ENCODE measurements around the gene ZNF618.

ZNF618 gene

DNA sequence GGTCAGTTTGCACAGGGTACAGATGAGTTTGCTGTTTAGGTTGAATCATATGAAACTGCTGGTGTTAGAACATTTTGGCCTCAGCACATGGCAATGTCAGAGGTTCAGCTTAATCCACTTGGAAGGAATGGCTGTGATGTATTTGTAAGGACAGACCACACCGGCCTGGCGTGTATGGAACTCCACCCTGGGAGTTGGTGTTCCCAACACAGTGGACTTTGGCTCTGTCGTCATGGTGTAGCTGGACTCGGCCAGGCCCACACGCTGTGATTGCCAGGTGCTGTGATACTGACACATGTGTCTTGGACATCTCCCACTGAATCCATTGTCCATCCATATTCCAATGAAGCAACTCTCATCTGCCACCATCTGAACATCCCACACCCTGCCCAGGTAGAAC lies 90.3 kb downstream of the ZNF618 start:
- in situ Hi-C loops (cut with HindIII; ENCODE audit: low pct_ligation_motif_present, low pct_unique_long_range_greater_than_20kb, low sequenced_read_pairs) = no loop called here
- no peak for DNase-seq

DNA sequence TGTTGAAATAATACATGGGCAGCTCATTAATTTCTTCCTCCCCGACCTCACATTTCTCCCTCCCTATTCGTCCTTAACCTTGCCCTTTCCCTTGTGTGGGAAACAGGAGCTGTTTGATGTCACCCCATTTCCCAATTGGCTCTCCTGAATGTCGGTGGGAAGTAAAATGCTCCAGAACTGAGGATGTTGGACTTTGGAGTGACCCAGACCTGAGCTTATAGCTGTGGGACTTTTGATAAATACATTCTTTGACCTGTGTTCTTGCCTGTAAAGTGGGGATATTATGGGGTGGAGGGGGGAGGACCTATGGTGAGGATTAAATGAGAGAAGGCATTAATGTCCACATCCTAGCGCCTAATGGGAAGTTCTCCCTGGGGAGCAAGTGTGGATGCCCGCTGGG lies 91.3 kb downstream of the ZNF618 start:
- no peak for DNase-seq
- in situ Hi-C loops (cut with HindIII; ENCODE audit: low pct_ligation_motif_present, low pct_unique_long_range_greater_than_20kb, low sequenced_read_pairs) = no loop called here

DNA sequence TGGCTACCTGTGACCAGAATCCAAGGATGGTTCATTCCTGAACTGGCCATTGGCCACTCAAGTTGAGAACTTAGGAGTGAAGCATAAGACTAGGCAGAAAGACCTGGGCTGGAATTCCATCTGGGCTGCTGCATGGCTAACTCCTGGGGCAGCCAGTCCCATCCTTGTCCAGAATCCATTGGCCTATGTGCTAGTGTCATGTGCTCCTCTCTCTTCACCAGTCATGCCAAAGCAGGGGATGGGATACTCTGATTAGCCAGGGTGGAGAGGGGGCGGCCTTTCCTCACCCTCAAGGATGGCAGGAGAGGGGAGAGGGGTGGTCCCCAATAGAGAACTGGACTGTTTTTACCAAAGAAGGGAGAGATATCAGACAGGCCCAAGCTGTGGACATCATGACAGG lies 93.2 kb downstream of the ZNF618 start:
- no peak for DNase-seq

DNA sequence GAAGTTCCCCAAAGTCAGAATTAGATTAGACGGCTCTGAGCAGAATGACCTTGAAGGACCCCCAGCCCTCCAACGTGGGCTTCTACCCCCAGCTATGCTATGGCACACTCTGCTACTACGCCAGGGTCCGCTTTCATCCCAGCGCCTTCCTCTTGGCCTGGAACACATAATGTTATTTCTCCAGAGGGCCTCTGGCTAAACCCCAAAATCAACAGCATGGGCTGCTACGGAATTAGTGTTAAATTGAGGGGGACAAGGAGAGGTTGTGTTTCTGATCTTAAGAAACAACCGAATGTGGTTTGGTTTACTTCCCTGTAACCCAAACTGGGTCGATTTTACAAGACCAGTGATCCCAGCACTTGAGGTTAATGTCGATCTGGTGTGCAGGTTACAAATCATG lies 97.1 kb downstream of the ZNF618 start:
- in situ Hi-C loops (cut with HindIII; ENCODE audit: low pct_ligation_motif_present, low pct_unique_long_range_greater_than_20kb, low sequenced_read_pairs) = no loop called here
- no peak for DNase-seq

More for the DNA sequence above, 93.2 kb downstream of the ZNF618 start:
- in situ Hi-C loops (cut with HindIII; ENCODE audit: low pct_ligation_motif_present, low pct_unique_long_range_greater_than_20kb, low sequenced_read_pairs) = no loop called here

DNA sequence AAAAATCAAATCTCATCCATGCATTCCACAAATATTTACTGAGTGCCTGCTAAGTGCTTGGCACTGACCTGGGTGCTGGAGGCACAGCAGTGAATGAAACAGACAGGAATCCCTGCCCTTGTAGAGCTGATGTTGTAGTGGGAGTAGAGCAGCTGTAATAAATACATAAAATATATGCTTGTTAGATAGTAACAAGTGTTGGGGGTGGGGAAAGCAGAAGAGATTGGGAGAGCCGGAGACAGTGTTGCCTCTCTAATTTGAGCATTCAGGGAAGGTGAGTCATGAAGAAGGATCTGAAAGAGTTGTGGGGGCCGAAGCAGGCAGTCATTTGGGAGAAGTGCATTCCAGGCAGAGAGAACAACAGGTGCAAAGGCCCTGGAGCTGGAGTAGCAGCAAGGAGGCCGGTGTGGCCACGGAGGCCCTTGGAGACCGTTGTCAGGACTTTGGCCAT lies 97.9 kb downstream of the ZNF618 start:
- peak; percentile 22 for DNase-seq
- in situ Hi-C loops (cut with HindIII; ENCODE audit: low pct_ligation_motif_present, low pct_unique_long_range_greater_than_20kb, low sequenced_read_pairs) = no loop called here

DNA sequence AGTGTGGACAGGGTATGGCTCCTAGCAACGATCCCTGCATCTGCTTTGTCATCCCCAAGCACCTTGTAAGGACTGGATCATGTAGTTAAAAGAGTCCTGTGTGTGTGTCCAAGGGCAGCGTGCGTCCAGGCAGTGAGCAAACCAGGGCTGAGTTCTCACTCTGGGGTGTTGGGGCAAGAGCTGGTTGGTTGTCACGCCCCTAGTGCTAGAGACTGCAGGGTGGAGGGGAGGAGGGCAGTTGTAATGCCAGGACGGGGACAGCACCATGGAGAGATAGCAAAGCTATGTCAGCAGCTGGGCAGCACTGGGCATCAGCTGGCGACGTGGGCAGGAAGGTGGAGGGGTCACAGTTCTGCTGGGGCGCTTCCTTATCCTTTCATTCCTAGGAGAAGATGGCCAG lies 100.8 kb downstream of the ZNF618 start:
- in situ Hi-C loops (cut with HindIII; ENCODE audit: low pct_ligation_motif_present, low pct_unique_long_range_greater_than_20kb, low sequenced_read_pairs) = no loop called here
- DNase-seq = no peak

DNA sequence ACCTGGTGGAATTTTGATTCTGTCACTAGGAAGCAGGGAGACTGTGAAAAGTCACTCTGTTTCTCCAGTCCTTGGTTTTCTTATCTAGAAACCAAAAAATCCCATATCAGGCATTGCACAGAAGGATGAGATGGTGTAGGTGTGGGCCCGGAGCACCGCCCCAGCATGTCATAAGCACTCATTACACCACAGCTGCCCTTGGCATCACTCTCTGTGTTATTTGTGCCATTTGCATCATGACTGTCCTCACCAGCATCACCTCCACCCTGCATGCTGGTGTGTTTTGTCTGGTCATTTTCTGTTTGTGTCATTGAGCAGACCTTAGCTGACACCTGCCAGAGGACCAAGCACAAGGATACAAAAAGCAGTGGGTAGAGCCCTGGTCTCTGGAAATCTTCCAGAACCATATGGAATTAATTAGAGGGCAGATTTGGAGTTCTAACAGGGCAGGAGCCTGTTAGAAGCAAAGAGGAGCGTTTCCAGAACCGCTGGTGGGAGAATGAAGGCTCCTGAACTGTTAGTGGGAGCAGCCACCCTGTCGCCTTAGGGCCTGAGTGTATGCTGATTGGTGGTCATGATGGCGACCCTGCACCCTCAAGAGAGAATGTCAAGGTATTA lies 102.7 kb downstream of the ZNF618 start:
- in situ Hi-C loops (cut with HindIII; ENCODE audit: low pct_ligation_motif_present, low pct_unique_long_range_greater_than_20kb, low sequenced_read_pairs) = no loop called here
- no peak for DNase-seq

DNA sequence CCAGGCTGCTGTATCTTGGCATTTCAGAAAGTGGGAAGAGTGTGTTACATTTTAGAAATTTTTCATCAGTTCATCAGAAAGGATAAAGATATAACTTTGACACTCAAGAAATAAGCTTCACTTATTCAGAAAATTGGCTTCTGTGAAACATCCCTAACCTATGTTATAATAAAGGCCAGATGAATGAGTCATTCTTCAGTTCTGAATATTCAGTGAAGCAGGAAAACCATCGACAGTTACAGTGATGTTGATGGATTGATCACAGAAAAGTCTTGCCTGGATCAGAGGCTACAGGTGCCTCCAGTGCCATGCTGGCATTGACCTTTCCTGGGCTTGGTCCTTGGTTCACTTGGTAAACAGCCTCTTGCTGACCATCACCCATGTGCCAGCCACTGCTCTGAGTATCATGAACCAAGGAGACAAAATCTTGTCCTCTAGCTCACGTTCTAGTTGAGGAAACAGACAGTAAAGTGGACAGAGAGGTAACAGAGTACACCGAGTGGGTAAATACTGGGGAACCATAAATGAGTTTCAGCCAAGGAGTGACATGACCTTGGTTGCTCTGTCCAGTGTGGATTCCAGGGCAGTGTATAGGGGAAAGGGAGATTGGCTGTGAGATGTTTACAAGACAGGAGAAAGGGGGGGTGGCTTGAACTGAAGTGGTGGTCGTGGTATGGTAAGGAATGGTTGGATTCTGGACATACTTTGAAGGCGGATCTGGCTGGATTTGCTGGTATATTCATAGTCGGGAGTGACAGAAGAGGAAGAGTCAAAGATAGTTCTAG lies 103.4 kb downstream of the ZNF618 start:
- in situ Hi-C loops (cut with HindIII; ENCODE audit: low pct_ligation_motif_present, low pct_unique_long_range_greater_than_20kb, low sequenced_read_pairs) = no loop called here
- DNase-seq = peak; percentile 15

DNA sequence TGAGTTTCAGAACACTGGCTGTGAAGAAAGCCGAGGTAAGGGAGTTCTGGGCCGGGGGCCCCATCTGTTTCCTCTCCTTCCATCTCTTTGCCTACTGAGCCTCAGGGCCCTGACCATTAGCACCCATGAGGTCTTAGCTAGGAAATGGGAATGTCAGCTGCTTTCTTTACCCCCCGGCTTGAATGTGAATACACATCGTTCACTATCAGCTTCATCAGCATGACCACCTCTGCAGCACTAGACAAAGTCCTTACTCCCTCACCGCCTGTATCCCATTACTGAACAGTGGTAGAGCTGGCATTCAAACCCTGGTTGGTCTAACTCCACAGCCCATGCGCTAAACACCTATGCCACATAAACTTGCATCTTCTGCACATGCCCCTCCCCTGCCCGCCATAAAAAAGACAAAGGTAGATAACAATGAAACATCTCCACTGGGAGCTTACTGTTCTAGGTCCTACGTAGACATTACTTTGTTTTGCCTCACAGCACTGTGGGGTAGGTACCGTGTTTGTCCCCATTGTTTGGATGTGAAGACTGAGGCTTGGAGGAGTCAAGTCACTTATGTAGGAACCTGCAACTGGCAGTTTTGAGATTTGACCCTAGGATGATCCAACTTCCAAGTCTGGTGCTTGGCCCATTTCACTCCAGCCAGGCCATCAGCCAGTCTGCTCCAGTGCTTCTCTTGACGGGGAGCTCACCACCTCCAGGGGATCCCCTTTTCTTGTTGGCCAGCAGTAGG lies 108.7 kb downstream of the ZNF618 start:
- in situ Hi-C loops (cut with HindIII; ENCODE audit: low pct_ligation_motif_present, low pct_unique_long_range_greater_than_20kb, low sequenced_read_pairs) = no loop called here
- no peak for DNase-seq

DNA sequence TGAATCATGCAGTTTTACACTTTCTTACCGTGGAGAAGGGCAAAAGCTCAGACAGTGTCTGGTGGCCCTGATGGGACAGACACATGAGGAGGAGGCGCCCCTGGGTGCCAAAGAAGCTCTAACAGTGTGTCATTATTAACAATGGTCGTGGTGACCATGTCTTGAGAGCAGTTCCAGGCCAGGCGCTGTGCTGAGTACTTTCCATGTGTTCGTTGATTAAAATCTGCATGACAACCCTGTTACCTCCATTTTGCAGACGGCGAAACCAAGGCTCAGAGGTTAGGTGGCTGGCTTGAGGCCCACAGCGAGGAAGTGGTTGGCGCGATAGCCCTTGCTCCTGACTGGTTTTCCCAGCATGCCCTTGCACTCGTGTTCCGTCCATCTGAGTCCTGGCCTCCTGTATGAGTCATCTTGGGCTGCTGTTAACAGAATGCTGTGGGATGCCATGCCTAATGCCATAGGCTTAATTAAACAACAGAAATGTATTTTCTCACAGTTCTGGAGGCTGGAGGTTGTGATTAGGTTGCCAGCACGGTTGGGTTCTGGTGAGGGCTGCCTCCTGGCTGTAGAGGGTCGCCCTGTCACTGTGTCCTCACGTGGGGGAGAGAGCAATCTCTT lies 110.0 kb downstream of the ZNF618 start:
- no peak for DNase-seq
- in situ Hi-C loops (cut with HindIII; ENCODE audit: low pct_ligation_motif_present, low pct_unique_long_range_greater_than_20kb, low sequenced_read_pairs) = no loop called here

DNA sequence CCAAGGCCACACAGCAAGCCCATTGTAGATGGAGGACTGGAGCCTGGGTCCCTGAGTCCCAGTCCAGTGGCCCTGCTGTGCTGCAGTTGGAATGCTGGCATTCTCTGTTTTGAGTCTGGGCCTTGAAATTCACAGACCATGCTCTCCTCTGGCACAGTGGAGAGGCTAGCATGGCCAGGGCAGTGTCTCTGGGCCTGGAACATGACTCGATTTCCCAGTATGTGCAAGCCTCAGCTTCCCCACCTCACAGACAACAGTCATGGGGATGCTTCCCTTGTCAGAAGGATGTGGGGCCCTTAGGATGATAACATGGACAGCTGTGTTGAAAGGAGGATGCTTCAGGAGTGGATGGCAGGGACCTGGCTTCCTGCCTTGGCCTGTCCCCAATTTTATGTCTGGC lies 110.8 kb downstream of the ZNF618 start:
- no peak for DNase-seq
- in situ Hi-C loops (cut with HindIII; ENCODE audit: low pct_ligation_motif_present, low pct_unique_long_range_greater_than_20kb, low sequenced_read_pairs) = no loop called here

DNA sequence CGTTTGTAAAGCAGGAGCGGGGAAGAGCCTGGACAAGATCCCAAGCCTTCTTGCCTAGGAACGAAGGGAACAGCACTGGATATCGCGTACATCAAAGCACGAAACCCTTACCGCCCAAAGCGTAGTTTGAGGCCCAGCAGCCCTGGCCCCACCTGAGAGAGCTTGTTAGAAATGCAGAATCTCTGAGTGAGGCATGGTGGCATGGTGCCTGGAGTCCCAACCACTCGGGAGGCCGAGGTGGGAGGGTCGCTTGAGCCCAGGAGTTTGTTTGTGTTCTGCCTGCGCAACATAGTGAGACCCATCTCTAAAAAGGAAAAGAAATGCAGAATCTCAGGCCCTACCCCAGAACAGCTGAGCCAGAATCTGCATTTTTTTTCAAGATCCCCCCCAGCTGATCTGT lies 111.4 kb downstream of the ZNF618 start:
- DNase-seq = no peak
- in situ Hi-C loops (cut with HindIII; ENCODE audit: low pct_ligation_motif_present, low pct_unique_long_range_greater_than_20kb, low sequenced_read_pairs) = no loop called here

DNA sequence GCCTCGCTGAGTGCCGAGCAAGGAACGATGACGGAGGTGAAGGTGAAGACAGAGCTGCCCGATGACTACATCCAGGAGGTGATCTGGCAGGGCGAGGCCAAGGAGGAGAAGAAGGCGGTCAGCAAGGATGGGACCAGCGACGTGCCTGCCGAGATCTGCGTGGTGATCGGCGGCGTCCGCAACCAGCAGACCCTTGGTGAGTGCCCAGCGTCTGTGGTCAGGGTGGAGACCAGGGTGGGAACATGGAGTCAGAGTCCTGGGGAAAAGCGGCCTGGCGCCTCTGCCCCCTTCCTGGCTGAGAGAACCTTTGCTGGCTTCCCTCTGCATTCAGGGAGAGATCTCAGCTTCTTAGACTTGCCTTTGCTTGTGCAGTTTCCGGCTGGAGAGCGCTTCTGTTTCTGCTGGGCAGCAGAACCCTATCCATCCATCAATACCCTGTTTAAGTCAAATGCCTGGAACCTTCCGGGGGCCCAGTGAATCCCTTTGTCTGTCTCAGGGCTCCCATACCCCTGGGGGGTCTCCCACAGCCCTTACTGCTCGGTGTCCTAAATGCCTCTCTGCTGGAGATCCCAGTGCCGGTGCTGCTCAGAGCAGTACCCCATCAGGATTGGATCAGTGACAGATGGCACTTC lies 112.4 kb downstream of the ZNF618 start:
- in situ Hi-C loops (cut with HindIII; ENCODE audit: low pct_ligation_motif_present, low pct_unique_long_range_greater_than_20kb, low sequenced_read_pairs) = no loop called here
- no peak for DNase-seq

DNA sequence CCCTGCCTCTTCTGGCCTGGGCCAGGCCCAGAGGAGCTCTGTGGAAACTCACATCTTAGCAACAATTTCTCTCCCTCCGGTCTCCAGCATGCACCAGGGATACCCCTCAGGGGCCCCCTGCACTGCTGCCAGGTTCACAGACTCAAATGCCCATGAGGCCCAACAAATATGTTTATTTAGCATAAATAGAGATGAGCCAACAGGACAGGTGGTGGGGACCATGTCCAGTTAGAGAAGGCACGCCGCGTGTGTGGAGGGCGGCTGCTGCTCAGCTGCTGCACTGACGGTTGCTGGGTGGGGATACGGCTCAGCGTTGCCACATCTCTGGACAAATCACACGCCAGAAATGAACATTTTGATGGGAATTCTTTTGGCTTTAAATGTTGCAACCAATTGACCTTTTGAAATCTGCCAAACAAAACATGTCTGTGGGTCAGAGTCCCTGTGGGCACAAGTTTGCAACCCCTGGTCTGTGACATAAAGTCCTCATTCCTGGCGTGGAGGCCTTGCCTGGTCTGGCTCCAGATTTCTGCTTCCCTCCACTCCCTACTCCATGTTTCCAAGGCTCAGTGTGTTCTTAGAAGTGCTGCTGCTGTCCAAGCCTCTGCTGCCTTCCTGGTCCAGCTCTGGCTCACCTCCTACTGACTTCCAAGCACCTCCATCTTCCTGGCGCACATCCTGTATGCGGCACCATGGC lies 113.1 kb downstream of the ZNF618 start:
- in situ Hi-C loops (cut with HindIII; ENCODE audit: low pct_ligation_motif_present, low pct_unique_long_range_greater_than_20kb, low sequenced_read_pairs) = no loop called here
- DNase-seq = no peak

DNA sequence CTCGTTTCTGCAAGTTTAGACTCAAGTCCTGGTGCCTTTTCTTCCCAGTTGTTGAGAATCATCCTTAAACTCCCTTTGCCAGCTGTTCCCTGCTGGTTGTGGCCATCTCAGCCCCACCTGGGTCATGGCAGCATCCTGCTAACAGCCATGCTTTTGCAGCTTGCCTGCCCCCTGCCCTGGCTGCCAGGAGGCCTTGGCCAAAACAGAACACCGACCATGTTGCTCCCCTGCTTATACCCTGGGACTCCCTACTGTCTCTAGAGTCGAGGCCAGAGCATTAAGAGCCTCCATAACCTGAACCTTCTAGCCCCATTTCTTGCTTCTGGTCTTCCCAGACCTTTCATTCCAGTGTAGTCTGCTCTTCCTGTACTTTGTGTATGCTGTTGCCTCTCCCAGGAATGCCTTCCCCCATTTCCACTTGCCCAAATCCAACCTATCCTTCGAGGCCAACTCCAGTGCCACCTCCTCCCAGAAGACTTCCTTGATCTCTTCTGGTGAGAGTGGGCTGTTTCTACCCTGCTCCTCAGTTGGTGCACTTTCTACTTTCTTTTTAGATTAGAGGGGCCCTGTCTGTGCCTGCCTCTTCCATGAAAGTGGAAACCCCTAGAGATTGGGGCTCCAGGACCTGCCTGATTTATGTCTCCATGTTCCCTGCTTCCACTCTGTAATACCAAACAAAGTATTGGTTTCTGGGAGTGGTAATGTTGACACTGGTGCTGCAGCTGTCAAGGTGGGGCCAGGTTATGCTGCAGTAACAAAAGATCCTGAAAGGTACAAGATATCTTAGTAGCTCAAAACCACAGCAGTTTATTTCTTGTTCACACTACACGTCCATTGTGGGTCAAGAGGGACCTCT lies 113.8 kb downstream of the ZNF618 start:
- in situ Hi-C loops (cut with HindIII; ENCODE audit: low pct_ligation_motif_present, low pct_unique_long_range_greater_than_20kb, low sequenced_read_pairs) = no loop called here
- no peak for DNase-seq

DNA sequence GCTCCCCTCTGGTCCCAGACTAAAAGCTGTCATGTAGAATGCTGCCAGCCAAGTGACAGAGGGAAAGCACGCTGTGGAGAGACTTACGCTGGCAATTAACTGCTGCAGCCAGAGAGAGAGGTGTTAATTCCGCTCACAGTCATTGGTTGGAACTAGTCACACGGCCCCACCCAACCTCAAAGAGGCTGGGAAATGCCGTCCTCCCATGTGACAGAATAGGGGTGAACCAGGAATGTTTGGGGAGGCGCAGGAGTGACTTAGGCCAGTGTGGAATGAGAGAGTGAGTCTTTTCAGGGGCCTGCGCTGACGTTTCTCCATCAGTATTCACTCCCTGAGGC lies 114.4 kb downstream of the ZNF618 start:
- in situ Hi-C loops (cut with HindIII; ENCODE audit: low pct_ligation_motif_present, low pct_unique_long_range_greater_than_20kb, low sequenced_read_pairs) = no loop called here
- no peak for DNase-seq

DNA sequence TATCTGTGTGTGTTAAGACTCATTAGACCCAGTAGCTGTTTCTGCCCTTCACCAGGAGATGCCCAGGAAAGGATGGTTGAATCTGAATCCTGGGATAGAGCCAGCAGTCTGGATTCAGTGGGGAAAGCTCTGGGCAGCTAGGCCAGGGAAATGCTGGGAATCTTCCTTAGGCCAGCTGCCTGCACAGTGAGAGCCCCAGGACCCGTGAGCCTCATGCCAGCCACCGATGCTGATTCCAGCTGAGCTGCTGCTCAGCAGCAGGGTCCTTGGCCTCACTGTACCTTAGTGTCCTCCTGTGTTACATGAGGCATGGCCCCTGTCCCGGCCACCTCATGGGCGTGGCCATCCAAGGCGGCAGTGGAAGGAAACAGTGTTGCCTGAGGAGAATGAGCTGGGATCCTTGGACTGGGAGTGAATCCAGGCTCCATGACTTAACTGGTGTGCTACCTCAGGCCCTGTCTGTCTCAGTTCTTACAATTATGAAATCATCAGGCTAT lies 114.9 kb downstream of the ZNF618 start:
- in situ Hi-C loops (cut with HindIII; ENCODE audit: low pct_ligation_motif_present, low pct_unique_long_range_greater_than_20kb, low sequenced_read_pairs) = no loop called here

More for the DNA sequence above, 114.9 kb downstream of the ZNF618 start:
- no peak for DNase-seq

All from ACHN (cell line).